NOMO-1 treated with dmso at 0.1 percent for 144 hours (cell line): ENCODE data around the gene TPH2.
A peak's percentile ranks its signal among the peaks of the same experiment; 100 is the strongest.

Source experiments
- DNase-seq: peaks from one replicate; lab custom pipeline; 2025; ENCODE audit not compliant: unreplicated experiment; lab: John Stamatoyannopoulos, UW

TPH2 gene

GRCh38 chr12:71958457-71958856, 19.8 kb downstream of the TPH2 start:
- DNase-seq = no peak

GRCh38 chr12:71958993-71959578, 20.4 kb downstream of the TPH2 start:
- DNase-seq = no peak

GRCh38 chr12:71967211-71967610, 28.6 kb downstream of the TPH2 start:
- DNase-seq = no peak

- no peak for DNase-seq
These were observed 30.7 kb downstream of the TPH2 start for GRCh38 chr12:71969330-71969729.

- no peak for DNase-seq
These were observed 31.4 kb downstream of the TPH2 start for GRCh38 chr12:71970031-71970430.

GRCh38 chr12:71972441-71973074, 33.9 kb downstream of the TPH2 start:
- no peak for DNase-seq

GRCh38 chr12:71973687-71974086, 35.0 kb downstream of the TPH2 start:
- no peak for DNase-seq

GRCh38 chr12:71980538-71980937, 41.9 kb downstream of the TPH2 start:
- no peak for DNase-seq

- DNase-seq = no peak
These were observed 42.5 kb downstream of the TPH2 start for GRCh38 chr12:71981149-71981548.

GRCh38 chr12:71994715-71995114, 56.1 kb downstream of the TPH2 start:
- no peak for DNase-seq

GRCh38 chr12:71999795-72000194, 61.1 kb downstream of the TPH2 start:
- no peak for DNase-seq

- no peak for DNase-seq
These were observed 62.5 kb downstream of the TPH2 start for GRCh38 chr12:72000969-72001648.

- no peak for DNase-seq
These were observed 68.1 kb downstream of the TPH2 start for GRCh38 chr12:72006766-72007165.

GRCh38 chr12:72010356-72010755, 71.7 kb downstream of the TPH2 start:
- no peak for DNase-seq

GRCh38 chr12:72011374-72011773, 72.7 kb downstream of the TPH2 start:
- DNase-seq = no peak

- DNase-seq = no peak
These were observed 74.2 kb downstream of the TPH2 start for GRCh38 chr12:72012874-72013273.

GRCh38 chr12:72015895-72016294, 77.2 kb downstream of the TPH2 start:
- DNase-seq = no peak

GRCh38 chr12:72017054-72017651, 78.5 kb downstream of the TPH2 start:
- DNase-seq = peak; percentile 34

GRCh38 chr12:72018036-72018435, 79.4 kb downstream of the TPH2 start:
- no peak for DNase-seq

GRCh38 chr12:72024613-72025012, 86.0 kb downstream of the TPH2 start:
- no peak for DNase-seq

GRCh38 chr12:72025524-72025923, 86.9 kb downstream of the TPH2 start:
- DNase-seq = no peak

- DNase-seq = no peak
These were observed 90.3 kb downstream of the TPH2 start for GRCh38 chr12:72028966-72029365.
